ENCODE data around the gene PPM1N. TPM values are rescaled to one million over a fixed set of nuclear protein-coding genes. Genes with fewer than 3 reads are reported as not detected.
"Not testable (repeated sequence)": the region's sequence is repeated elsewhere in the genome, so short reads cannot be mapped to it uniquely, and the experiment has no call there.

PPM1N gene
- total RNA-seq, 1 donor = 1.3 TPM

- DNase-seq (ENCODE audit: low read depth) = peak; percentile 95
- peak; percentile 48 for TF ChIP-seq CTCF (IDR thresholded peaks at IDR 0.05; ENCODE audit: insufficient read depth, low read depth, low read length)
- H3K4me3 ChIP-seq (ENCODE audit: low read depth, low read length) = peak overlapping the region; percentile 99
Observed at GRCh38 chr19:45506246-45506988, 8.2 kb downstream of the PPM1N start.

DNA sequence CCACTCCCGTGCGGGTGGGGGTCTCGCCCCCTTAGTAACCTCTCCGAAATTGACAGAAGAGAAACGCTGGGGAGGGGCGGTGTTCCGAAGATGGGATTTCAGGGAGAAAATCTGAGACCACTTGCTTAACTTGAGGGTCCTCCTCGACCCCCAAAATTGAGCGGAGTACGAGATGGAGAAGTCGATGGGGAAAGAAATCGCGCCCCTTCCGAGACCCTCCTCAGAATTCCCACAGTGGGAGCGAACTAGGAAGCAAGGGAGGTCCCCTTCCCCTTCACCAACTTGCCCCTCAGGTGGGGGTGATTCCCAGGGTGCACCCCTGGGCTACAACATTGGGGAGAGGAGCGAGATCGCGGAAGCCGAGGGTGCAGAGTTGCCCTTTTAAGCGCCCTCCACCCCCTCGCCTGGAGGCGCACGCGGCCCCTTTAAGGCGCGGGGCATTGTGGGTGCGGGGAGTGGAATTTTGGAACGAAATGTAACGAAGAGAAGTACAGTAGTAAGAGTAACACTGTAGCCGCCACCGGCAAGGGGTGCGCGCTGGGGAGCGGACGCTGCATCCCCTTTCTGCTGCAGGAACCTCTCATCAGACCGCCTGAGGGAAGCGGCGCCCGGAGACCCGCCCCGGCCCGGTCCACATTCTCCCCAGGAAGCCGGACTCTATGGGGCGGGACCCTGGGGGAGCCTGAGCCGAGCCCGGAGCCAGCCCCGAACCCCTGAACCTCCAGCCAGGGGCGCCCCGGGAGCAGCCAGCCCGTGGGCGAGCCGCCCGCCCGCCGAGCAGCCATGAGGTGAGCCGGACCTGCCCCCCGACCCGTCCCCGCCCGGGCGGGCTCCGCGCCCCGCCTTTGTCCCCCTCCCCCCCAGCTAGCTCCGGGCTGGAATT, 9.0 kb downstream of the PPM1N start, which contains the start of gene VASP:
TSS of gene VASP (plus strand) at position 491 of the 883 bp plus-strand sequence. CDS start at position 784, 293 bp downstream.
- peak within 1 kb of the TSS; percentile 99 for H3K4me3 ChIP-seq (ENCODE audit: low read depth, low read length)
- DNase-seq (ENCODE audit: low read depth) = peak; percentile 88
- no peak for TF ChIP-seq CTCF (IDR thresholded peaks at IDR 0.05; ENCODE audit: insufficient read depth, low read depth, low read length)

DNA sequence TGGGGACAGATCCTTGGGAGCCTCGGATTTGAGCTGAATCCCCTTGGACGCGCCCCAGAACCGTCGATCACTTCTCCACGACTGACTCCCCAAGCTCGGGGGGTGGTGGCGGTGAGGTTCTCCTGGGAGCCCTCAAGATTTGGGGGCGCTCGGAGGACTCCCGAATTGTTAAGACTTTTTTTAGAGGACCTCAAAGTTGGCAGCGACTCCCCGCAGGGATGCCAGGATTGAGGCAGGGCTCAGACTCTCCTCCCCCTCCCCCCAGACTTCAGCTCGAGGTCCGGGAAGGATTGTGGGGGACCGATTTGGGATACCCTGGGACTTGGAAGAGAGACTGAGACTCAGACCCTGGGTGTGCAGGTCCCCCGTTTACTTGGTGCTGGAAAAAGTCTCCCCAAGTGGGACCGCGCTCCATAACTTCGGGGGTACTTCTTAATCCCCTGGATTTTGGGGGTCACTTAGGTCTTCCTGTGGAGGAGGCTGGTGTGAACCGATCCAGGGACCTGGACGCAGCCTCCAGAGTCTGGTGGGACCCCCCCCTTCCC, 9.7 kb downstream of the PPM1N start:
- DNase-seq (ENCODE audit: low read depth) = no peak
- H3K4me3 ChIP-seq (ENCODE audit: low read depth, low read length) = peak overlapping the region; percentile 99
- no peak for TF ChIP-seq CTCF (IDR thresholded peaks at IDR 0.05; ENCODE audit: insufficient read depth, low read depth, low read length)

DNA sequence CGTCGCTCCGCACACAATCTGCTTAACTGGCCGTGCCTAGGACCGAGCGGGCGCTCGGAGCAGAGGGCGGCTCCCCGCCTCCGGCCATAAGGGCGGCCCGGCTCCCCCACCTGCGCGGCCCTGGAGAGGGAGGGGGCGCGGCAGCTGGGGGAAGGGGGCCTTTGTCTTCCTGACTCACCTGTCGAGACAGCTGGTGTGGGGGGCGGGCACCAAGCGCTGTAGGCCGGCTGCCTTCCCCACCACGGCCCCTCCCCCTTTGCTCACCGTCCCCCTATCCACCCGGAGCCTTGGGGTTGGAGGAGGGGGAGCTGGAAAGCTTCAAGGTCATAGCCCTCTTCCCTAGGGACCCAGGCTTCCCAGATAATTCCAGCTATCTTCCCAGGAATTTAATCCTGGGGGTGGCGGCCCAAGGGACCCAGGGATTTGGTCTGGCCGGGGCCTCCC, 10.2 kb downstream of the PPM1N start:
- H3K4me3 ChIP-seq (ENCODE audit: low read depth, low read length) = peak overlapping the region; percentile 99
- no peak for TF ChIP-seq CTCF (IDR thresholded peaks at IDR 0.05; ENCODE audit: insufficient read depth, low read depth, low read length)
- no peak for DNase-seq (ENCODE audit: low read depth)

DNA sequence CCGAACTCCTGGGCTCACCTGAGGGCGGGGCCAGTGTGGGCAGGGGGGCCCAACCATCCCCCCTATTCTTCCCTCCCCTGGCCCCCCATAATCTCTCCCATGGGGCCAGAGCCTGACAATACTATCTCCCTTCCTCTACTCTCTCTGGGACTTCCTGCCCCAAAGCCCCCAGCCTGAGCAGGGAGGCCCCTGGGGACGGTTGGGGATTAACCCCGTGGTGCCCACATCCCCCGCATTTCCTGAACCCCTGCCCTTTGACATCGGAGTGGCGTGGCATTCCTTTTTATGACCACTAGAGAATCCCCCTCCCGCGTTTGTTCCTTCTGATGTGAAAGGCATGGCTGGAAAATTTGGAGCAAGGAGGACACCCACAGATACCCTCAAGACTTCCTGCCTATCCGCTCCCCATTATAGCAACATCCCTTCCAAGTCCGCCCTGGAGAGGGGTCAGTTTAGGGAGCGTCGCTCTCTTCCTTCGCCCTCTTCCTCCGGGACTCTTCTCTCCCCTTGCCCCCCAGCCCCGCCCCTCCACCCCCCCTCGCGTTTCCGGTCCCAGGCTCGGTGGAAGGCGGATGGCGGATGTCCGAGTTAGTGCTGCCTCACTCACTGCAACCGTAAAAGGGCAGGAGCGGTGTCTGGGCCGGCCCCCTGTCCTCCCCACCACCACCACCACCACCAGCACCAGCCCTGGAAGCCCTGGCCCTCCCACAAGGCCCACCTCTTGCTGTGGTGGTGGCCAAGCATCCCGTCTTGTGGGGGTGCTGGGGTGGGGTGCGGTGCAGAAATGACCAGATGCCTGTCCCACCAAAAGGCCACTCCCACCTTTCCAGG, 10.8 kb downstream of the PPM1N start:
- DNase-seq (ENCODE audit: low read depth) = peak; percentile 74
- H3K4me3 ChIP-seq (ENCODE audit: low read depth, low read length) = peak overlapping the region; percentile 99
- TF ChIP-seq CTCF (IDR thresholded peaks at IDR 0.05; ENCODE audit: insufficient read depth, low read depth, low read length) = no peak

DNA sequence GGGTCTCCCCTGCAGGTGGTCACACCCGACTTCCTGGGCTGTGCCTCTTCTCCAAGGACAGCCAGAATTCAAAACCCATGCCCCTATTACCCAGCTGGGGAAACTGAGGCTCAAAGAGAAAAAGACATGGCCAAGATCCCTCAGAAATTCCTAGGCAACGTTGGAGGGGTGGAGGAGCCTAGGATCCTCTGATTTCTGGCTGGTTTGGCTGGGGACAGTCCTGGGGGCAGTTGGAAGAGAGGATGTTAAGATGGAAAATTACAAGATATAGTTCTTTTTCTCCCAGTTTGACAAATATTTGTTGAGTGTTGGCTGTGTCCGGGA, 11.4 kb downstream of the PPM1N start:
- no peak for DNase-seq (ENCODE audit: low read depth)
- H3K4me3 ChIP-seq (ENCODE audit: low read depth, low read length) = peak overlapping the region; percentile 99
- TF ChIP-seq CTCF (IDR thresholded peaks at IDR 0.05; ENCODE audit: insufficient read depth, low read depth, low read length) = no peak

DNA sequence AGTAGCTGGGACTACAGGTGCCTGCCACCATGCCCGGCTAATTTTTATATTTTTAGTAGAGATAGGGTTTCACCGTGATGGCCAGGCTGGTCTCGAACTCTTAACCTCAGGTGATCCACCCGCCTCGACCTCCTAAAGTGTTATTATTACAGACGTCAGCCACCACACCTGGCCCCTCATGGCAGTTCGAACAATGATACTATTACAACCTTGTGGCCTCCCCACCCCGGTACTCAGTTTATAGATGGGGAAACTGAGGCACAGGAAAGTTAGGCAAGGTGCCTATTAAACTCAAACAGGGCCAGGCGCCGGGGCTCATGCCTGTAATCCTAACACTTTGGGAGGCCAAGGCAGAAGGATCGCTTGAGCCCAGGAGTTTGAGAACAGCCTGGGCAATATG, 12.1 kb downstream of the PPM1N start:
- DNase-seq (ENCODE audit: low read depth); H3K4me3 ChIP-seq (ENCODE audit: low read depth, low read length): not testable (repeated sequence)
